GM13977 (cell line): Measurements from ENCODE around the gene LRP1B.

ENCODE experiments used
- DNase-seq: peaks from one replicate; pipeline ENCODE4 v3.0.0; 2012; ENCODE audit warnings: low spot score
- in situ Hi-C: fragments of 300-500 bp; cut with MboI; formaldehyde crosslinking; loops from one replicate; pipeline ENCODE4 v1.12.0; 2022; ENCODE audit warnings: low sequenced_read_pairs, low pct_unique_long_range_greater_than_20kb, mixed read lengths, inconsistent platforms; ENCODE audit not compliant: unreplicated experiment
- TF ChIP-seq, protein P1 (sequence below): IDR thresholded peaks from 2 replicates; pipeline ENCODE4 v1.5.1; 2012; ENCODE audit warnings: mild to moderate bottlenecking, control low read depth; ENCODE audit not compliant: insufficient read depth; ENCODE audit errors: extremely low read depth, missing control alignments

LRP1B gene

GRCh38 chr2:141911485-141912066 is 219.2 kb downstream of the LRP1B start:
- no peak for DNase-seq
- TF ChIP-seq, protein P1, sequence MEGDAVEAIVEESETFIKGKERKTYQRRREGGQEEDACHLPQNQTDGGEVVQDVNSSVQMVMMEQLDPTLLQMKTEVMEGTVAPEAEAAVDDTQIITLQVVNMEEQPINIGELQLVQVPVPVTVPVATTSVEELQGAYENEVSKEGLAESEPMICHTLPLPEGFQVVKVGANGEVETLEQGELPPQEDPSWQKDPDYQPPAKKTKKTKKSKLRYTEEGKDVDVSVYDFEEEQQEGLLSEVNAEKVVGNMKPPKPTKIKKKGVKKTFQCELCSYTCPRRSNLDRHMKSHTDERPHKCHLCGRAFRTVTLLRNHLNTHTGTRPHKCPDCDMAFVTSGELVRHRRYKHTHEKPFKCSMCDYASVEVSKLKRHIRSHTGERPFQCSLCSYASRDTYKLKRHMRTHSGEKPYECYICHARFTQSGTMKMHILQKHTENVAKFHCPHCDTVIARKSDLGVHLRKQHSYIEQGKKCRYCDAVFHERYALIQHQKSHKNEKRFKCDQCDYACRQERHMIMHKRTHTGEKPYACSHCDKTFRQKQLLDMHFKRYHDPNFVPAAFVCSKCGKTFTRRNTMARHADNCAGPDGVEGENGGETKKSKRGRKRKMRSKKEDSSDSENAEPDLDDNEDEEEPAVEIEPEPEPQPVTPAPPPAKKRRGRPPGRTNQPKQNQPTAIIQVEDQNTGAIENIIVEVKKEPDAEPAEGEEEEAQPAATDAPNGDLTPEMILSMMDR: peak; percentile 29
- in situ Hi-C loops: no loop called here

DNA sequence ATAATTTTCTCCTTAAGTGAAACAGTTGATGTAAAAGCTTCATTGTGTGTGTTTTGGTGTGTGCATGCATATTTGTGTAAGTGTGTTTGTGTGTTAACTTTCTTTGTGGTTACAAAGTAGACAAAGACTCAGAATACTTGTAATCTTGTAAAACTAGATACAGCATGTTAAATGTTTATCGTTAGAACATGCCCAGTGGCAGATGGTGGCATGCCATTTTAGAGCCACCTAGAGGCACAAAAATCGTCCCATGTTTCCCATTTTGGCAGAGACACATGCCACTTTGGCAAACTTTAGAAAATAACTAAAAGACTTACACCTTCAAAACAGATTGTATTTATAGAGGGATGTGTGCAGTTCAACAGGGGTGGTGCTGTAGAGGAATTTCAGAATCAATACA is 224.1 kb downstream of the LRP1B start:
- DNase-seq: no peak
- TF ChIP-seq, protein P1: no peak
- in situ Hi-C loops: no loop called here

- TF ChIP-seq, protein P1: no peak
- in situ Hi-C loops: no loop called here
- no peak for DNase-seq
Observed at GRCh38 chr2:141900826-141901225, 230.0 kb downstream of the LRP1B start.

DNA sequence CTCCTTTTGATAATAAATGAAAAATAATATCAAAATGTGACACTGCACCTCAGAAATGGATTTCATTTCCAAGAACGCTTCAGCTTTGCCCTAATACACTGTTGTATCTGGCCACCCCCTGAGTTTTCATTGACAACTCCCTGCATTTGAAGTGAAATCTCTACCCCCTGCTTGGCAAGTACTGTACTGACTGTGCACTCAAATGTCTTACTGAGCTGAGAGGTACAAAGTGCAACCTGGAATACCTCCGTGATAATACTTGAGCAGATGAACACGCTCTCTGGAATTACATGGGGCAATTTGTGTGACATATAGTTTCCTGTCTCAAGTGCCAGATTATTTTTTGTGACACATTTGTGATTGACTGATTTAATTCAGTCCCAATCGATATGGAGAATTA is 231.1 kb downstream of the LRP1B start:
- in situ Hi-C loops: no loop called here
- TF ChIP-seq, protein P1: no peak
- DNase-seq: no peak

- no peak for DNase-seq
- in situ Hi-C loops: no loop called here
- TF ChIP-seq, protein P1: no peak
Observed at GRCh38 chr2:141889788-141890187, 241.0 kb downstream of the LRP1B start.

DNA sequence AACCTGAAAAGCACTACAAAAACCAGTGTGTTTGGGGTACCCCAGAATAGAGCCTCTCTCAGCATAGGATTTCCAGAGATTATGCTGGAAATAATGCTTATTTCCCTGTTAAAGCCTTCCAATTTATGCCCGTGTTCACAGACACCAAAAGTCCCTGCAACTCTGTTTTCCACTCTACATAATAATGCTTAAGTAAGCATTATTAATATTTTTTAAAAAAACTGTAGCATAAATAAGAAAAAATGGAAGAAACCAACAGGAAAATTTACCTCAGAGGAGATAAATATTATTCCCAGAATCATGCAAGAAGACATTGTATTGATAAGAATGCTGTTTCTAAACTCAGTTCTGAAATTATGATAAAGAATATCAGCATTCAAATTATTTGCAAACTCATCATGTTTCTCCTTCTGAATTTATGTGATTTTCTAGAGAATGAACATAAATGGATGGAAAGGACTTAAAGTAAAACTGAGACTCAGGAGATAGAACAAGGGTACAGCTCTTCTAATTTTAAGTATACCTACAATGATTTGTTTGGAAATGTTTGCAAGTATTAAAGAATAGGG is 241.7 kb downstream of the LRP1B start:
- DNase-seq: no peak
- in situ Hi-C loops: no loop called here
- TF ChIP-seq, protein P1: no peak
